GM19099 (cell line): ENCODE results near the gene GRIA4.

Experiments used
- POLR2A ChIP-seq: IDR thresholded peaks from 3 replicates; pipeline ENCODE4 v1.6.1; 2011; ENCODE audit warnings: low read depth; ENCODE audit not compliant: insufficient read length; ENCODE audit errors: extremely low read depth

Gene GRIA4

DNA sequence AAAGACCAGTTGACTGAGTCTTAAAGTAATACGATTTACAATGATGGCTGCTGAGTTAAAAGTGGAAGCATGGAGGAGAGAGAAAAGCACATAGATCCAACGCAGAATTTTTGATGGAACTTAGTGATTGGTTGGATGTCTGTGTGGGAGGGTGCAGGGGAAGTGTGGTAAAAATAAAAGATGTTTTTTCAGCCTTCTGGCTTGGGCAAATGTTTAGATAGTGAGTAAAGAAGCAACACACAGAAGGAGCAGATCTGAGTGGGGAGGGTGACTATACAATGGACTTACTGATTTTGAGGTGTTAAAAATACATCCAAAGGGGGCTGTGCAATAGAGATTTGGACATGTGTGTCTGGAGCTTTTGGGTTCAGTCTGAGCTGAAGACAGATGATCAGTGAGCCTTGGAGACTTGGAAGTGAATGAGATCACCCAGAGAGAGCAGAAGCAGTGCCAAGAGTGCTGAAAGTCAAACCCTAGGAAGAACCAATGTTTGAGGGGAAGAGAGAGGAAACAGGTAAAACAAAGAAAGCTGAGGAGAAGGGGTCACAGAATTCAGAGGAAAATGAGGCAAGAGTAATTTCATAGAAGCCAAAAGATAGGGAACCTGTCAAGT, 8.6 kb downstream of the GRIA4 start:
- no peak for TF ChIP-seq POLR2A

DNA sequence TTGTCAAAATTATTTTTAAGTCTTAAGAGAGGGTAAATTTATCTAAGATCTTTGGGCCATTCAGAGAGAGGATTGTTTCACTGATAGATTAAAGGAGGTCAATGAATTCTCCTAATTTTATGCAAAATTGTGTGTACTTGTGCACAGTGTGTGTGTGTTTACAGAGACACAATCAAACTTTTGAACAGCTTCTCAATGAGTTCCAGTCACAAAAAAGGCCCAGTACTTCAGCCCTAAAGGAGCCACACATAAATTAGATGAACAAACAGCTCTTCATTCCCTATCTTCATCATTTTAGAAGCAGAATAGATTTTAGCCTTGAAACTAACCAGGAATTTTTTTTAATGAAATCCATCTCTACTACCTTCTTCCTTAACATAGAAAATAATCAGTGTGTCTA, 9.7 kb downstream of the GRIA4 start:
- no peak for TF ChIP-seq POLR2A

DNA sequence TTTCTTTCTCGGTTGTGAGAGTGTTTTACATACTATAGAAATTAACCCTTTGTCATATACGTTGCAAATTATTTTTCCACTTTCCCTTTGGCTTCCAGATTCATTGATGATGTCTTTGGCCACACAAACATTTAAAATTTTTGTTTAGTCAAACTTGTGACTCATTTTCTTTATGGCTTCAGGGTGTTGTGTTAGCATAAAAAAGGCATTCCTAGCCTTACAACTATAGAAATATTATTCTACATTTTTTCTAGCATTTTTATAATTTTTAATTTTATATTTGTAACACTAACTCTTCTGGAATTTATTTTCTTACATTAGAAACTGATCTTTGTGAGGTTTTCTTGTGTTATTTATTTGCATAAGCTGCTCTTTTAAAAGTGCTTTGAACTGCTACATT, 12.1 kb downstream of the GRIA4 start:
- no peak for TF ChIP-seq POLR2A

DNA sequence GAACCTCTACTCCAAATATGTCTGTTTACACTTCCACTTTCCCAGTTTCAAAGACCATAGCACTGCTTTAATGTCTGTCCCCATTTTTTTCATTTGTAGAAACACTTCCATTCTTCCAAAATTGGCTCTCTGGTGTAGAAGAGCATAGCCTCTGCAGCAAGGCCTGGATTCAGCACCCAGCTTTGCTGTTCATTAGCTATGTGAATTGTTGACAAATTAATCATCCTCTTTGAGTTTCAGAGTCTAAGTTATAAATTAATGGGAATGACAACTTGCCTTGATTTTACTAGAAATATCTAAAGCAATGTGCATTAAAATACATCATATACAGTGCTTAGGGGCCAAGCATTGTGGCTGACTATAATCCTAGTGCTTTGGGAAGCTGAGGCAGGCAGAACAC, 22.4 kb downstream of the GRIA4 start:
- no peak for TF ChIP-seq POLR2A

DNA sequence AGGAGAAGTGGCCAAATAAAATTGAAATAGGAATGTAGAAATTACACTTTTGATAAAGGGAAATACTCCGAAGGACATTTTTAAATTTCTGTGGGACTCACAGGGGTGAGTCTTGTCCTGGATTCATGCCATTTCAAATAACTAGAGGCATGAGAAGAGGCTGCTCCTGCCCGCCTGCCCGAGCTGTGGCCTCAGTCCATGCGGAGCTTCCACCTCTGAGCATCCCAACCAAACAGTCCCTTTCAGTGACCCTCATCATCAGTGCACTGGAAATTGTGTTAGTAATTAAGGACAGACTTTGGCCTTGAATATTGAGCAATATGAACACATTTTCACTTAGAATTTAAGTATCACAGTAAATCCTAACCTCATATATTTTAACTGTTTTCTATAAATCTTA, 25.6 kb downstream of the GRIA4 start:
- TF ChIP-seq POLR2A: no peak

GRCh38 chr11:105636496-105636895, 26.6 kb downstream of the GRIA4 start:
- TF ChIP-seq POLR2A: no peak

GRCh38 chr11:105639527-105639926, 29.7 kb downstream of the GRIA4 start:
- no peak for TF ChIP-seq POLR2A

DNA sequence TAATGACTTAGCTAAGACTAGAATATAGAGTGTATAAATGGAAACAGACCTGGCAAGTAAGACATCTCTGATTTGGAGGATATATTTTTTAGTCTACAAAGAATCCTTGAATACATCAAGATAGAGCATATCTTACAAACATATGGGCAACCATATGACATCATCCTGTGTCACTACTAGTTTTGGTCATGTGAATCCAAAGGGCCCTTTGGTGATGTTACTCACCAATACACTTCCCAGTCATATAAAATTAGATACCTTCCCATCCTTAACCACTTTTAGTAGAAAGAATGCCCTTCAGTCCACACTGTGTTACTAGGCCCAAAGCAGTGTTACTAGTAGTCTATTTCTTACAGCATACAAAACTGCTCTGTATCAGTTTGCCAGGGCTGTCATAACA, 31.6 kb downstream of the GRIA4 start:
- no peak for TF ChIP-seq POLR2A

DNA sequence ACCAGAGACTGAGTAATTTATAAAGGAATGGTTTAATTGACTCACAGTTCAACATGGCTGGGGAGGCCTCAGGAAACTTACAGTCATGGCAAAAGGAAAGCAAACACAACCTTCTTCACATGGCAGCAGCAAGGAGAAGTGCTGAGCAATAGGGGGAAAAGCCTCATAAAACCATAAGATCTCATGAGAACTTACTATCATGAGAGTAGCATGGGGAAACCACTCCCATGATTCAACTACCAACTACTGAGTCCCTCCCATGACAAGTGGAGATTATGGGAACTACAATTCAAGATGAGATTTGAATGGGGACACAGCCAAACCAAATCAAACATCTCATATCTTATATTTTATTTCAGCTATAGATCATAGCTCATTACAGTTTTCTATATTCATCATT, 33.0 kb downstream of the GRIA4 start:
- TF ChIP-seq POLR2A: no peak

DNA sequence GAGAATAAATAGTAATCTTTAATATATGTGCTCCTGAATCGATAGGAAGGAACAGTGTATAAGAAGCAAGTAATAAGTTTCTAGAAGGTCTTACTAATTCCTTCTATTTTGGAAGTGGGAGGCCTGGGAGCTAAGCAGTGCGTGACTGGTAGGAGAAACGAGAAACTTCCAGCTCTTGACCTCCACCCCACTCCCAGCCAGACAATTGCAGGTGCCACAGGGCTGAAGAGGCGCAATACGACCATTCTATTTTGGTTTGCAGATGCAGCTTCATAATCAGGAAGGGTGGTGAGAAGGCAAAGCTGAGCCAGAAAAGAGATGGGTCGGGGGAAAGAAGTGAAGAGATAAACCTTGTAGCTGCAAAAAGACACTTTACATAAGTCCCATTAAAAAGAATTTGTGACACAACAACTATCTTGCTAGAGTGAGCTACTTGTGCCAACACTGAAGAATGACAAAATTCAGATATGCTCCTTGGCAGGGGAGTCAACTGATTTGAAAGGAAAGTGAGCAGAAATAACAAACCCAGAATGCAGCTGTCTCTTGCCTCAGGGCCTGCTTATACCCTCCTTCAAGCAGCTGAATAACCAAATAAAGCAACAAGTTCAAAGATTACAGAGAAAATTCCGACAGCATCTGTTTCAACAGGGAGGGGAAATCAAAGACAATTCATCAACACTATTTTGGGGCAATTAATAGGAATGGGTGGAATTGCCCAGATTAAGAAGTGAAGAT, 35.1 kb downstream of the GRIA4 start:
- TF ChIP-seq POLR2A: no peak

DNA sequence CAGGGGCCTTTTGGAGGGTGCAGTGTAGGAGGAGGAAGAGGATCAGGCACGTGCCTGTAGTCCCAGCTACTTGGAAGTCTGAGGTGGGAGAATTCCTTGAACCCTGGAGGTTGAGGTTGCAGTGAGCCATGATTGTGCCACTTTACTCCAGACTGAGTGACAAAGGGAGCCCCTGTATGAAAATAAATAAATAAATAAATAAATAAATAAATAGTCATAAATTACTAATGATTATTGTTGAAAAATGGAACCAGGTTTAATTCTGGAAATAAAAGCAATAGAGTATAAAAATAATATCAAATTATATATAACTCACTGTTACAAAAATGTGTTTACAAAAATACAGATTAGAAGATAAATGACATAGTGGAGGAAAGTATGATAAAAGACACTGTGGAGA, 37.9 kb downstream of the GRIA4 start:
- no peak for TF ChIP-seq POLR2A

DNA sequence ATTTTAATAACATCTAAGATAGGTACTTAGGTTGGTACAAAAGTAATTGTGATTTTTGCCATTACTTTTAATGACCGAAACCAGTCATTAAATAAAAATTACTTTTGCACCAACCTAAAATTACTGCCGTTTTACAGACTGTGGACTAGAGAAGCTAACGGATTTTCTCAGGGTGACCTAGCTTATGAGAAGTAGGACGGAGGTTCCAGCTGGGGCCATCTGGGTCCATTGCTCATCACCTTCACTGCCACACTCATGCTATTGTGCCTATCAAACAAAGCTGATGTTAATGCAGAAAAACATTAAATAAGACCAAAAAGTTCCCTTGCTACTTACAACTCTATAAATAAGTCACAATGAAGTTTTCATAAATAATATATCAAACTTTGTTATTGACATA, 38.9 kb downstream of the GRIA4 start:
- no peak for TF ChIP-seq POLR2A

DNA sequence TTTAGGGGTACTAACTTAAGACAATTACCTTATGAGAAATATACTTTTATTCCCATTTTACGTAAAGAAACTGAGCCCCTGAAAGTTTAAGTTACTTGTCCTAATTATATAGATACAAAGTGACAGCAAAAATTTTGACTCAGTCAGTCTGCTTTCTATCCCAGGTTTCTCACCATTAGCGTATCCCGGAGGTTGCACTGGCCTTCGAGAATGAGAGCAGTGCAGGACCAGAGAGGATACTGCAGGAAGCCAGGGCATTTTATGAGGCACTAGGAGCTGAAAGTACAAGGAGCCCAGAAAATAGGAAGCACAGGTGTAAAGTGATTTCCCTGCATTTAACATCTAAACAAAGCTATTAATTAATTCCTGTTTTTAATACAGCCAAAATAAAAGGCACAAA, 55.4 kb downstream of the GRIA4 start:
- no peak for TF ChIP-seq POLR2A

- TF ChIP-seq POLR2A: no peak
Measured at GRCh38 chr11:105667441-105667840, 57.6 kb downstream of the GRIA4 start.

- TF ChIP-seq POLR2A: no peak
Measured at GRCh38 chr11:105670811-105671210, 60.9 kb downstream of the GRIA4 start.

DNA sequence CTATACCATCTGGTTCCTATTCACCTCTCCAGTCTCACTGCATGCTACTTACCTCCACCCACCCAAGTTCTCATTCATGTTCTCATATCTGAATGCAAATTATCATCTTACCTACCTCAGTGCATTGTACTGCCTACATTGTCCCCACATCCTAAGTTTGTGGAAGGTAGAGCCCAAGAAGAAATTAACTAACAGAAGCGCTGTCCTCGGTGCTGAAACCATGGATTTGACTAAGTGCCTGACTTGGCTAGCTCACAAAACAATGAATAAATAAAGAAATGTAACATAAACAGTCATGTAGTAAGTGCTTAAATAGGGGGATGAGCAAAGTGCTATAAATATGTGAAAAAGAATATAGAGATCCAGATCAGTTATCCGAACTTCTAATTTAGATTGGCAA, 63.2 kb downstream of the GRIA4 start:
- no peak for TF ChIP-seq POLR2A

- no peak for TF ChIP-seq POLR2A
Measured at GRCh38 chr11:105689631-105690030, 79.8 kb downstream of the GRIA4 start.
